ENCODE measurements around the gene FAM53B.

FAM53B gene

GRCh38 chr10:124701435-124701834, 42.7 kb downstream of the FAM53B start:
- DNase-seq (ENCODE audit: extremely low read depth, low read depth) = peak; percentile 56
- TF ChIP-seq CTCF (IDR thresholded peaks at IDR 0.05; ENCODE audit: low read depth, low read length) = no peak

- DNase-seq (ENCODE audit: extremely low read depth, low read depth) = no peak
- no peak for TF ChIP-seq CTCF (IDR thresholded peaks at IDR 0.05; ENCODE audit: low read depth, low read length)
Measured at GRCh38 chr10:124701038-124701365, 43.2 kb downstream of the FAM53B start.

GRCh38 chr10:124700293-124701037, 43.7 kb downstream of the FAM53B start:
- TF ChIP-seq CTCF (IDR thresholded peaks at IDR 0.05; ENCODE audit: low read depth, low read length) = no peak
- DNase-seq (ENCODE audit: extremely low read depth, low read depth) = no peak

- TF ChIP-seq CTCF (IDR thresholded peaks at IDR 0.05; ENCODE audit: low read depth, low read length) = no peak
- no peak for DNase-seq (ENCODE audit: extremely low read depth, low read depth)
Measured at GRCh38 chr10:124699471-124700292, 44.5 kb downstream of the FAM53B start.

GRCh38 chr10:124698545-124699469, 45.4 kb downstream of the FAM53B start:
- no peak for TF ChIP-seq CTCF (IDR thresholded peaks at IDR 0.05; ENCODE audit: low read depth, low read length)
- no peak for DNase-seq (ENCODE audit: extremely low read depth, low read depth)

GRCh38 chr10:124697837-124698544, 46.2 kb downstream of the FAM53B start:
- TF ChIP-seq CTCF (IDR thresholded peaks at IDR 0.05; ENCODE audit: low read depth, low read length) = no peak
- DNase-seq (ENCODE audit: extremely low read depth, low read depth) = no peak

All from AG09319 (cell line).